Neural cell (in vitro differentiated cells): ENCODE results near the gene UMODL1.

Experiments used
- EZH2 ChIP-seq: fragments of 200-600, 300-800 bp; shearing (Covaris generic), sonication (generic); IDR thresholded peaks from 2 replicates; pipeline ENCODE4 v1.6.1; 2014; ENCODE audit warnings: antibody characterized with exemption, low read length, borderline replicate concordance, mild to moderate bottlenecking; ENCODE audit not compliant: insufficient read depth, poor library complexity, severe bottlenecking
- REST ChIP-seq: IDR thresholded peaks from 2 replicates; pipeline ENCODE4 v1.6.1; 2012; ENCODE audit warnings: borderline replicate concordance
- SMC3 ChIP-seq: fragments of 450-650 bp; conservative IDR thresholded peaks from 2 replicates; pipeline ENCODE4 v1.6.1; 2014; ENCODE audit warnings: antibody characterized with exemption, mild to moderate bottlenecking, moderate library complexity; ENCODE audit not compliant: poor library complexity
- TAF1 ChIP-seq: IDR thresholded peaks from 2 replicates; pipeline ENCODE4 v1.6.1; 2012; ENCODE audit warnings: low read depth

- TF ChIP-seq EZH2 (no peak), REST (no peak), TAF1 (no peak), SMC3 (no peak)
Observed at GRCh38 chr21:42171091-42172053, 100.3 kb downstream of the UMODL1 start.
